HS-5 (cell line): Measurements from ENCODE around the gene SCARB2.

Source experiments
- DNase-seq: peaks from one replicate; pipeline ENCODE4 v3.0.0-alpha.2; 2012; ENCODE audit warnings: low read depth

The SCARB2 gene

DNA sequence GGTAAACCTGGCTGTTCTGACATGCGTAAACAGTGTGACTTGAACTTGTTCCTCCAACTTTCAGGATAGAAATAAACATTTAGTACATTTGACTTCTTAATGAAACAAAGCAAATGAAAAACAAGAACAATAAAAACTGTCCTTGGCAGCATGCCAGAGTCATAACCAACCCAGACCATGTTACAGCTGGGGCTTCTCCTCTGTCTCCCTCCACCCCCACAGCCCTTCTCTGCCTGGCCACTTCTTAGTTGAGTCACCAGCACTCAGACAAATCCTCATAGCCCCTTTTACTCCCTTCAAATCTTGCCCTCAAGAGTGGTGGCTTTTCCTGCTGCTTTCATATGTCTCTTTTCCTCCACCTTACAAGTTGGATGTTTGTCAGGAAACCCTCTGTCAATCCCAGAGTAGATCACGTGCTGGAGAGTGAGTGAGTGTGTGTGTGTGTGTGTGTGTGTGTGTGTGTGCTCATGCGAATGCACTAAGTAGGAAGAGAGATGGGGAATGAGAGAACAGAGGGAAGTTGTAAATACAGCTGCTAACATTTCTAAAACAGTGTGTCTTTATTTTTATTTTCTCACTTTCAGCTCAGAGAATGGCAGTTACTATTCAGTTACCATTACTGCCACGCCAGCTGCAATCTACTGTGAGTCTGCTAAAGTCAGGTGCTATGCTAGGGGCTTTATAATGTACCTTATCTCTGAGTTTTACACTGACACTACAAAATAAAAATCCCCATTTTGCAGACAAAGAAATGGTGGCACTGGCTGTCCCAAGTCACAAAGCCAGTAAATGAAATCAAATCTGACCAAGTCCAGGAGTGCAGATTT, 15.0 kb downstream of the SCARB2 start:
- DNase-seq: no peak

DNA sequence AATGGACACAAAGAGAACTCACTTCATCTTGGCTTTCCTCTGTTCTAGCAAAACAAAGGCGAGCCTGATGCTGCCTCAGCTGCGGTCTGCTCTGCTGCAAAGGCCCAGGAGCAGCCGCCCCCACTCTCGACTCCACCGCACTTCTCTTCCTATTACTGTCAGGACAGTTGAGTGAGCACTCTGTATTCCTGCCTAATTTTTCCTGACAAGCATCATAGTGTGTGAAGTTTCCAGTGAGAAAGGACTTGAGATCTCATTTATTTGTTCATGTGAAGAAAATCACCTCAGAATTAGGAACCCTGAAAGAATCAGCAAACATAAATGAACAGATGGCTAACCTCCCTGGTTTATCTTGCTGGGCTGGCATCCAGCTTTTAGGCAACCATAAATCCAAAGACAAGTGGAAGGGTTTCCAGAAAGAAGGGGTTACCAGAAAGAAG, 15.6 kb downstream of the SCARB2 start:
- no peak for DNase-seq

DNA sequence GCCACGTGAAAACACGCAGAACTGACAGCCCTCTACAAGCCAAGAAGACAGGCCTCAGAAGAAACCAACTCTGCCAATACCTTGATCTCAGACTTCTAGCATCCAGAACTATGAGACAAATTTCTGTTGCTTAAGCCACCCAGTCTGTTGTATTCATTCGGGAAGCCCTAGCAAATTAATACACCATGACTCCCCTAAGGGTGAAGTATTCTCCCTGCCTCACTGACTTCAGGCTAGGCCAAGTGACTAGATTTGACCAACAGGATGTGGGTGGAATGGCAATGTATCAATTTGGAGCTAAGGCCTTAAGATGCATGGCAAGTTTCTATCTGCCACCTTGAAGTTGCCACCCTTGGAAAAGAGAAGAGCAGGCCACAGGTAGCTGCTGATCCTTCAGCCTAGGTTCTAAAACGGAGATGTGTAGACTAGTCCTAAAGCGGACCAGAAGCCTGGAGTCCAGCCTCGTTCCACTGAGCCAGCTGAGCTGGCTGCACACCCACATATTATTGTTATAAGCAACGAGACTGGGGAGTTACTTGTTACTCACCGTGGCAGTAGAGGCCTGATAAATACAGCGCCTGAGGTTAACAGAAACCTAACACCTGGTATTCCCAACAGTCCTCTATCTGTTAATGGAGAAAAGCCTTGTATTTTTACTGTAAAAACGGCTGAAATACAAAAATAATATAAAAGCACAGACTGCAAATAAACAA, 16.4 kb downstream of the SCARB2 start:
- no peak for DNase-seq

DNA sequence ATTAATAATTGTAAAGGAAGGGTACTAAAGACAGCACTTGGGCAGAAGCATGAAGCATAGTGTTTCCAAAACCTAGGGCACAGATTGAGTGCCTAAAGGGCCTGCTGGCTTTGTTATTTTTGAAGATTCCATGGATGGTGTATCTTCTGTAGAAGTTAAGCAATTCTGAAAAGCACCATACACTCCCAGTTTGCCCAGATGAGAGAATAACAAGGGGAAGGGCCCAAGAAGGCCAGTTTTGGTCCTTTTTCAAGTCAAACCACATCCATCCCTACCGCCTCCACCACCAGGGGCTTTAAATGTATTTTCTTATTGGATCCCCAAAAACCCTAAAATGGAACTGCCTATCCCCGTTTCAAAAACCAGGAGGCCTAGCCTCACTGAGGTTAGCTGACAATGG, 17.2 kb downstream of the SCARB2 start:
- no peak for DNase-seq

DNA sequence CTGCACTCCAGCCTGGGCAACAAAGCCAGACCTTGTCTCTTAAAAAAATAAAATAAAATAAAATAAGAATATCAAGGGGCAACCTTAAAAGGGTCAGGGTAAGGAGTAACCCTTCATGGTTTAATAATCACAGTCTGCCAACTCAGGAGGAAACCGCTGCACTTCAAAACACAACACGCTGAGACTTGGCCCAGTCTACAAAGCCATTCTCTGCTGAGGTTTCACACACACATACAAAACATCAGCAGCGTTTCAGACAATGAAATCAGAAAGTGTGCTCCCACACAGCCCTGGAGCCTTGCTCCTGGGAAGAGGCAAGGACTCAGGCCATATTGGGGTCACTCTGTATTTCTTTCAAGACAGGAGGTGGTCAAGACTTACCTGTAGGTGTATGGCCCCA, 18.3 kb downstream of the SCARB2 start:
- no peak for DNase-seq

DNA sequence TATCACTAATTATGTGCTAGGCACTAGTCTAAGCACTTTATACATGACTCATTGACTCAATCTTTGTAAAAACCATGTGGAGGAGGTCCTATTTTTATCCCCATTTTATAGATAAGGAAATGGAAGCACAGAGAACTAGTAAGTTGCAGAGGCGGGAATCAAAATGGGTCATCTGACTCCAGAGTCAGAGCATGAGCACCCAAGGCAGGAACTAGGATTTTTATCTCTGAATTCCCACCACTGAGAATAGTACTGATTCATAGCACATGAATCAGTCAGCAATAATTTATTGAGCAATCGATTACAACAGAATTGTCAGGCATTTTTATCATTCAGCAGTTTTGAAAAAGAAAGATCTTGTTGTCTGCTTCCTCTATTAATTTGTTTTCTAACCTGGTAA, 19.3 kb downstream of the SCARB2 start:
- peak; percentile 89 for DNase-seq

DNA sequence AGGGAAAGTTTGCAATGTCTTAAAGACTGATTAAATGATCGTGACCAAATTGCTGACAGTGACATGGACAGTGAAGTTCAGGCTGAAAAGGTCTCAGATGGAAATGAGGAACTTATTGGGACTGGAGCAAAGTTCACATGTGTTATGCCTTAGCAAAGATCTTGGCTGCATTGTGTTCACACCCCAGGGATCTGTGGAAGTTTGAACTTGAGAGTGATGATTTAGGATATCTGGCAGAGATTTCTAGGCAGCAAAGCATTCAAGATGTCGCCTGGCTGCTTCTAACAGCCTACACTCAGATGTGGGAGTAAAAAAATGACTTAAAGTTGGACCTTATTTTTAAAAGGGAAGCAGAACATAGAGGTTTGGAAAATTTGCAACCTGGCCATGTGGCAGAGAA, 21.4 kb downstream of the SCARB2 start:
- DNase-seq: no peak

DNA sequence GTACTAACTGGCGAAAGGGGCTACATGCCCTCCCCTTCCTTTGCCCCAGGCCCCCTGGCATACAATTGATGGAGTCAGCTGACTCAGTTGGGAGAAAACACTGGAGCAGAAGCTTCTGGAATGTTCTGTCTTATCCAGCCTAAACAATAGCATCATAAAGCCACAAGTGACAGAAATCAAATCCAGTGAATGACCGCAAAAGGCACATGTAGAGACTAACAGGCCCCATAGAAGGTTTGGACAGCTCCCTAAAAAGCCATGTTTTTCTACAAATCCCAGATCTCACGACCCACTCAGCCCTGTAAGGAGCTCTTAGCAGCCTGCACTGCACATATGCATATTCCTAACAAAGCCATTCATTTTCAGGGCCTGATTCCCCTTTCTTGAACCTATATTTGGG, 25.1 kb downstream of the SCARB2 start:
- no peak for DNase-seq

DNA sequence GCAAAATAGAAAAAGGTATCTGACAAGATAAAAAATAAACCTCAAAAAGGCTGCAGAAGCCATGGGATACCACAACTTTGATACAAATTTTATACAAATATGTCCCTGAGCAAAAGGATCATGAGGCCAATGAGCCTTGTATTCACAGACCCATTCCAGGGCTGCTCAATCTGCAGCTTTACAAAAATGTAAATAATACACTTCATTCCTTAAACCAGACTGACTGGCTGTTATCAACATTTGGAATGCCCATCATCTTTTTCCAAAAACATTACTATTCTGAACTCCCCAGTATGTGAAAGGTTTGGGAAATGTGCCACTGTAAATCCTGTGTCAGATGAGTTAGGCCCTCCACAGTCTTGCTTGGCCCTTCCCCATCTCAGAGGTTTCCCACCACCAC, 25.5 kb downstream of the SCARB2 start:
- DNase-seq: no peak

DNA sequence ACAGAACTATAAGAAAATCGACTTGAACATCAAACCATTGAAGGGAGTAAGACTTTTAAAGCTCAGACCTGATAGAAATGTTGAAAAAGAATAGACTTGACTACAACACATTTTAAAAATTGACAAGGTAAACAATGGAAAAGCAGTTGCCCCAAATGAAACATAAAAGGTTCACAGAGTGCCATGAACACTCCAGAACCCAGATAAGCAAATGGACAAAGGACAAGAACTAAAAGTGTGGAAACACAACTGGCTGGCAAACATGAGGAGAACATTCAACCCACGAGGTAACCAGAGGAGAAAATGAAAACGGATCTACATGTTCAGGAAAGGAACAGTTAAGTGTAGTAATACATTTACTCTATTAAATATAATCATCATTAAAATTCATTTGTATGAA, 26.5 kb downstream of the SCARB2 start:
- DNase-seq: no peak

DNA sequence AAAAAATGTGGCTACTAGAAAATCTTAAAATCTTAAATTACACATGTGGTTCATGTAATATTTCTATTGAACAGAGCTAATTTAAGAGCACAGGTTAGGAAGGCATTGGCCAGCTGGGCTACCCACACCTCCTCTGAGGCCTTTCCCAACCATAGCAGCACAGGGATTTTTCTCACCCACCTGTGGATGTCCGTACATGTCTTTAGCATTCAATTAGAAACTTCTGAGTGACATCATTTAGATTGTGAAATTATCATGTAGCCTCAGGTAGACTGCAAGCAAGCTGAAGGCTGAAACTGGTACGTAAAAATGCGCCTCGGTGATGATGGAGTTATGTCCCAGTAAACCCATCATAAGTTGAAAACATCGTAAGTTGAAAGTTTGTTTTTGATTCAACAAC, 31.2 kb downstream of the SCARB2 start:
- no peak for DNase-seq

DNA sequence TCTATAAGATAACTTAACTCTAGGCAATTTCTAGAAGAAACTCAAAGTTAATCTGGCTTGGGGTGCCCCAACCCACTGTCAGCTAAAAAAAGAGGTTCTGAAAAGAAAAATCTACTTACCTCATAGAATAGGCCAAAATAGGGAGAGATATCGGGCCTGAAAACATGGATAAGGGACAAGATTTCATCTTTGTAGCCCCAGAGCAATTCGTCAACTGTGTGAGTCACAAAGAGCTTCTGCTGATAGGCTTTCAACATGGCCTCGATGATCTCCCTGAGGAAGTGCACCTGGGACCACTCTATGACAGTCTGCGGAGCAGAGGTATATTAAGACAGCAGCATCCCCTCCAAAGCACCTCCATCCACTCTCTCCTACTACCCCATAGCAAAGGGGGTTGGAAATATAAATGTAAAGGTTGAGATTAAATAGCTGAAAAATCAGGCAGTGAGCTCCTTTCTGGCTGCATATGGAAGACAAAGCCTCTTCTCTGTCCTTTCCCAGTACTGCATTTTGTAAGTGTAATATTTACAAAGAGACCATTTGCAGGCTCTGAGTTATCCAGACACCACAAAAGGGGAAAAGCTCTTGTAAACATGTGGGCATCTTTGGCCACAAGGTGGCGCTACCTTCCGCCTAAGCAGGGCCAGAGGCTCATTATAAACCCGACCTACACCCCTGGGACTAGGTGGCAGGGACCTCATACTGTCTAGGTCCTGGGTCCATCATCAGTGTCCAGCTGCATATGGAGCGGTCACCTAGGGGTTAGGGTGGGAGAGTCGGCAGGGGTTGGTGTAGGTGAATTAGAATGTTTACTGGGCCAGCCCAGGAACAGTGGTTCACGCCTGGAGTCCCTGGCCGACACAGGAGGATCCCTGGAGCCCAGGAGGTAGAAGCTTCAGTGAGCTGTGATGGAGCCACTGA, 34.0 kb downstream of the SCARB2 start:
- no peak for DNase-seq

DNA sequence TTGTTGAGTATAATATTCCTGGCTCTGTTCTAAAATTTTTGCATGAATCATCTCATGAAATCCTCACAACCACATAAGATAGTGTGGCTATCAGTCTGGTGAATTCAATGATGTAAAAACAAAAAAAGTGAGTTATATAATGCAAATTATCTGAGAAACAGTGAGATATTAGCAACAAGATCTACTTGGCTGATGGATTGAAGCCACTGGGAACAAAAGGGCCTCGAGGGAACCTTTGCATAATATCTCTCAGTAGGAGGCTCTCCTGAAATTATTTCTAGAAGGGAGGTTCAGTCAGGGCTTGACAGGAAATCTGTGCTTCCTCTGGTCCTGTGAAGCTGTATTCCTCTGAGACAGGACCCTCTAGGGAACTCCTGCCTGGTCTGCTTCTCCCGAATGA, 35.3 kb downstream of the SCARB2 start:
- DNase-seq: no peak

DNA sequence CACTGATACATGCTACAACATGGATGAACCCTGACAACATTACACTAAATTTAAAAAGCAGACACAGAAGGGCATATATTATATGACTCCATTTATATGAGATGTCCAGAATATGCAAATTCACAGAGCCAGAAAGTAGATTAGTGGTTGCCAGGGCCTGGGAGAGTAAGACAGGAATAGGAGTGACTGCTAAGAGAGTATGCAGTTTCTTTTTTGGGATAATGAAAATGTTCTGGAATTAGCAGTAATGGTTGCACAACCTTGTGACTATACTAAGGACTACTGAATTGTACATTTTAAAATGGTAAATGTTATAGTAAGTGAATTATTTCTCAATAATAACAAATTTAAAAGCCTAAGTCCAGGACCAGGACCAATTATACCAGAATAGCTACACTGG, 35.9 kb downstream of the SCARB2 start:
- DNase-seq: no peak

DNA sequence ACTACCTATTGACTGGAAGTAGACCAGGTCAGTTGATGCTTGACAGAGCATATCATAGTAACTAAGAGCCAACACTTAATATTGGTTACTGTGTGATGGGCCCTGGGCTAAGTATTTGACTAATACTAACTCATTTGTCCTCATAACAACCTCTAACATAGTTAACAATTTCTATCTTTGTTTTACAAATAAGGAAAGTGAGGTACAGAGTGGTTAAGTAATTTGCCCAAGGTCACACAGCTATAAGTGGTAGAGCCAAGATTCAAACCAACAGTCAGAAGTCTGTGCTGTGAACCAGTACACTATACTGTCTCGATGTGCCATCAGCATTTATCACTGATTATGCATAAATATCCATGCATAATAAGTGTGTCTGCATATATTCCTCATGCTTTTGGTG, 38.3 kb downstream of the SCARB2 start:
- no peak for DNase-seq

DNA sequence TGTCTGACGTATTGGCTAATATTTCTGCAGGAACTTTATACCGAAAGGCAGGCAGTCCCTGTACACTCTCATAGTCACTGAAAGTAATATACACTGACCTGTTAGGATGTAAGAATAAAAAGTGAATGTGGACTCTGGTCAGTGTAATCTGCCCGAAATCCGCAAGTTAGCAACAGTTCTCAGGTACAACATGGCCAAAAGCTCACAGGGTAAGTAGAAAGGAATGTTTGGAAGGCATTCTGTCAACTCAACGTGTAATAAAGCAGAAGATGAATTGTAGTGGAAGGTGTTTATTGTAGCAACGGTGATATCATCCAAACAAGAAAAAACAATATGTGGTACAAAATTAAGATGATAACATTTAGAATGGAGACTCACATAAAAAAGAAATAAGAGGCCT, 39.4 kb downstream of the SCARB2 start:
- DNase-seq: no peak

DNA sequence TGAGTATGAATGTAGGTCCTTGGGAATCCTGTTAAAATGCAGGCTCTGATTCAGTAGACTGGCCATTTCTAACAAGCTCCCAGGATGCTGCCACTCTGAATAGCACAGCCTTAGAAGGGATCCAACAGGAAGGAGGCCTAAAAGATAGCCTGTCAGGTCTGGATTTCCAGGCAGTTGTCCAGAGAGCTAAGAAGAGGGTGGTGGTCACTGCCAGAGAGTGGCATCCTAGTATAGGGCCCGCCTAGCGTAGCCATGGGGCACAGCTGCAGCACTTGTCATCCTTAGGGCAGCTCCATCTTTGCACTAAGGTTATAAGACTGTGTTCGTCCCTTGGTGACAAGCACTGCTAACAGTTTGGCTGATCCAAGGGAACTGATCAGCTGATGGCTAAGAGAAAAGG, 44.9 kb downstream of the SCARB2 start:
- no peak for DNase-seq

DNA sequence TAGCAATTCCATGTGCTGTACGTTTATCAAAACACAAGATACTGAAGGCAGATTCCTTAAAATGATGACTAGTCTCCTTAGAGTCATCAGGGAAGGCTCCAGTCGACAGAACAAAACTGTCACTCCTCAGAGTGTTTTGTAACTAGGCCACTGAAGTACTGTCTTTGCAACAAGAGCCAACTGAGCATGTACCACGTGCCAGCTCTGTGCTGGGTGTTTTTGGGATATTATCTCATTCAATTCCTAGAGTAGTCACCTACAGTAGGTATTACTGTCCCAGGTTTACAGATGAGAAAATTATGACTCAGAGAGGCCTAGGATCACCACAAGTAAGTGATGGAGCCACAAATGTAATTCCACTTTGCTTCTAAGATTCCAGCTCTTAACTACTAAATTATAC, 47.1 kb downstream of the SCARB2 start:
- DNase-seq: no peak

DNA sequence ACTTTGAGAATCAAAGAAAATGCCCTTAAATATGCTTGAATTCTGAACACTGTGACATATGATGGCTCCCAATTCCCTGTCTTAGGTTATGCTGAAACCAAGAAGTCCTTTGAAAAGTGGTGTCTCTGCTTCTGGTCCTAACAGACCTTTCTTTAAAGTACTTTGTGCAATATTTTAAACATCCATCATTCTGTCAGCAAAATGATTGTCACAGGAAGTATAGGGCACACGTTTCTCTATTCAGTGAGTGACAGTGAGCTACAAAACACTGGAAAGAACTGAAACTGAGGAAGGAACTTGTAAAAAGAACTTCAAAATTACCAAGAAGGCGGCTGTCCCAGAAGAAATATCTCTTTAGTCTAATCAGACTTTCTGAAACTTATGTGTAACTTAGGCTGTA, 53.3 kb downstream of the SCARB2 start:
- no peak for DNase-seq

DNA sequence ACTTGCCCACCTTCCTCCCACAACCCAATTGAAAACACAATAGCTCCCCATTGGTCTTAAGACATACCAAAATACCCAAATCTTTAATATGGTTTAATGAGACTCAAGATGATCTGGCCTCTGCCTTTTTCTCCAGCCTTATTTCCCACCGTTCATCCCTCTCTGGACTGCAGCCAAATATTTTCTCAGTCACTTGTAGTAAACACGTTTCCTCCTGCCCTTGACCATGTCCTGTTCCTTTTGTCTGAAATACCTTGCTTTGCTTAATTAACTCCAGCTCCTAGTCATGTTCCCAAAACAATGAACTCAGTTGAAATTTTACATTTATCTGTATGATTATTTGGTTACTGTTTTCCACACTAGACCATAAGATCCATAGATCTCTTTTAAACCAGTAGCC, 57.0 kb downstream of the SCARB2 start:
- no peak for DNase-seq

DNA sequence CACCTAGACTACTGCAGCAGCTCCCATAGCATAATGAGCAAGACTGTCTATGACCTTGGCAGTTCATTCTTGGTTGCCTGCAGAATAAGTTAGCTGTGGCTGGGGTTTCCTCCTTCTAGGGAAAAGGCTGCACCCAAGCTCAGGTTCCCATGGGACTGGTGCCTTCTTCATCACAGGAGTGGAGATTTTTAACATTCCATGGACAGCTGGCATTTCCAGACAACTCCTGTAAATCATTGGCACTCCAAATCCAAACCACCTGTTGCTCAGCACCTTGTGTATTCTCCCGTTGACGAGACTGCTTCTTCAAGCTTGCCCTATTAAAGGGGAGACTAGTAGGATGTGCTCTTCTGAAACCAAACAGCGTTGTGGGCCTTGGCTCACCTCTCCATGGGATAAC, 57.6 kb downstream of the SCARB2 start:
- no peak for DNase-seq

DNA sequence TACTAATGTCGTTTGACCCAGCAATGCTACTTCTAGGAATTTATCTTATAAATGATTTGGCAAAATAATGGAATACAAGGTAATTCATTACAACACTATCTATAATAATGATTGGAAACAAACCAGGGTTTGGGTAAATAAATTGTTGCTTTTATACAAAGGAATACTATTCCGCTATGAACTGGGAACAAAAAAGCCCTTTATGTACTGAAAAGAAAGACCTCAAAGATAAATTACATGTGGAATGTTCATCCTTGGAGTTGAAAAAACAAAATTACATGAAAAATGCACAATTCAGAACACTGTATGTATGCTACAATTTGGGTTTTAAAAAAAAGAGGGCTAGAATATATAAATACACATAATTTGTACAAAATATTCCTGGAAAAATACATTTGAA, 60.3 kb downstream of the SCARB2 start:
- no peak for DNase-seq
